HUES48 (cell line): ENCODE results near the gene SYNJ1.
"Not testable (repeated sequence)": the region's sequence is repeated elsewhere in the genome, so short reads cannot be mapped to it uniquely, and the experiment has no call there.

Source experiments
- H3K27ac ChIP-seq: one replicate; pipeline ENCODE4 v1.7.0; 2013; ENCODE audit warnings: low read depth, low read length, inconsistent platforms
- H3K27me3 ChIP-seq: 2 replicates; pipeline ENCODE4 v1.6.1; 2013; ENCODE audit warnings: mild to moderate bottlenecking, low read length; ENCODE audit not compliant: control insufficient read depth, insufficient read depth
- H3K36me3 ChIP-seq: 2 replicates; pipeline ENCODE4 v1.6.1; 2013; ENCODE audit warnings: low read length; ENCODE audit not compliant: control insufficient read depth, insufficient read depth
- H3K4me1 ChIP-seq: 2 replicates; pipeline ENCODE4 v1.6.1; 2013; ENCODE audit warnings: mild to moderate bottlenecking, low read length; ENCODE audit not compliant: control insufficient read depth, insufficient read depth
- H3K4me3 ChIP-seq: 2 replicates; pipeline ENCODE4 v1.5.1; 2013; ENCODE audit warnings: mild to moderate bottlenecking, low read depth, low read length
- H3K9ac ChIP-seq: 2 replicates; pipeline ENCODE4 v1.6.1; 2013; ENCODE audit warnings: mild to moderate bottlenecking, low read depth, low read length, moderate library complexity
- H3K9me3 ChIP-seq: 2 replicates; pipeline ENCODE4 v1.6.1; 2013; ENCODE audit warnings: low read length; ENCODE audit not compliant: control insufficient read depth, insufficient read depth

The SYNJ1 gene, protein sequence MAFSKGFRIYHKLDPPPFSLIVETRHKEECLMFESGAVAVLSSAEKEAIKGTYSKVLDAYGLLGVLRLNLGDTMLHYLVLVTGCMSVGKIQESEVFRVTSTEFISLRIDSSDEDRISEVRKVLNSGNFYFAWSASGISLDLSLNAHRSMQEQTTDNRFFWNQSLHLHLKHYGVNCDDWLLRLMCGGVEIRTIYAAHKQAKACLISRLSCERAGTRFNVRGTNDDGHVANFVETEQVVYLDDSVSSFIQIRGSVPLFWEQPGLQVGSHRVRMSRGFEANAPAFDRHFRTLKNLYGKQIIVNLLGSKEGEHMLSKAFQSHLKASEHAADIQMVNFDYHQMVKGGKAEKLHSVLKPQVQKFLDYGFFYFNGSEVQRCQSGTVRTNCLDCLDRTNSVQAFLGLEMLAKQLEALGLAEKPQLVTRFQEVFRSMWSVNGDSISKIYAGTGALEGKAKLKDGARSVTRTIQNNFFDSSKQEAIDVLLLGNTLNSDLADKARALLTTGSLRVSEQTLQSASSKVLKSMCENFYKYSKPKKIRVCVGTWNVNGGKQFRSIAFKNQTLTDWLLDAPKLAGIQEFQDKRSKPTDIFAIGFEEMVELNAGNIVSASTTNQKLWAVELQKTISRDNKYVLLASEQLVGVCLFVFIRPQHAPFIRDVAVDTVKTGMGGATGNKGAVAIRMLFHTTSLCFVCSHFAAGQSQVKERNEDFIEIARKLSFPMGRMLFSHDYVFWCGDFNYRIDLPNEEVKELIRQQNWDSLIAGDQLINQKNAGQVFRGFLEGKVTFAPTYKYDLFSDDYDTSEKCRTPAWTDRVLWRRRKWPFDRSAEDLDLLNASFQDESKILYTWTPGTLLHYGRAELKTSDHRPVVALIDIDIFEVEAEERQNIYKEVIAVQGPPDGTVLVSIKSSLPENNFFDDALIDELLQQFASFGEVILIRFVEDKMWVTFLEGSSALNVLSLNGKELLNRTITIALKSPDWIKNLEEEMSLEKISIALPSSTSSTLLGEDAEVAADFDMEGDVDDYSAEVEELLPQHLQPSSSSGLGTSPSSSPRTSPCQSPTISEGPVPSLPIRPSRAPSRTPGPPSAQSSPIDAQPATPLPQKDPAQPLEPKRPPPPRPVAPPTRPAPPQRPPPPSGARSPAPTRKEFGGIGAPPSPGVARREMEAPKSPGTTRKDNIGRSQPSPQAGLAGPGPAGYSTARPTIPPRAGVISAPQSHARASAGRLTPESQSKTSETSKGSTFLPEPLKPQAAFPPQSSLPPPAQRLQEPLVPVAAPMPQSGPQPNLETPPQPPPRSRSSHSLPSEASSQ (N-terminal part only)

DNA sequence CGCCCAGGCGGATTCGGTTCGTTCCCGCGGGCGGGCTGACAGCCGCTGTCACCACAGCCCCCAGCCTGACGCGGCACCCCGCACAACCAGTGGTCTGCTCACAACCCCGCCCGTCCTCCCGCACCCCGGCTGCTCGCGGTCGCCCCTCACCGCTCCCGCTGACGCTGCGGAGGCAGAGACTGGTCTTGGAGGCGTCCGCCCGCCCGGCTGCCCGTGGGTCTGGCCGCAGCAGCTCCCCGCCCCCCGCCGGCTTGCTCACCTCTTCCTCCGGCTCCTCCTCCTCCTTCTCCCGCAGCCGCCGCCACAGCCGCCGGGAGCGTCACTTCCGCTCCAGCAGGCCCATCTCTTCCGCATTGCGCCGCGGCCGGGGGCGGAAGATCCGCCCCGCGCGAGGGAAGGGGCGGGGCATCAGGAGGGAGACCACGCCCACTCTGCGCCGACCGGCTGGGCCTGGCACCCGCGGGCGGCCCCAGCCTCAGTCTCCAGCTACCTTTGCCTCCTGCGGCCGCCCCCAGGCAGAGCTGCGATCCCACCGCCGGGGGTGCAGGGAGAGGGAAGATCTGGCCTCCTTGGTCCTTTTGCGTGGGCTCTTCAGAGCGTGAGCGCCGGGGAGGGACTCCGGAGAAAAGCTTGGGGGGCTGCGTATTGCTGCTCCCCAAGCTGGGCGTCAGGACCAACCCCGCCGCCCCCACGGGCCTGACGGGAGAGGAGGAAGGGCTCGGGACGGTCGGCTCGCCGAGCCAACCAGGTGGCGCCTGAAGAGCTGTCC is at the start of gene SYNJ1:
SYNJ1 (minus strand) TSS at position 327 of the 769 bp plus-strand sequence. CDS start 1,118 bp downstream, outside the sequence.
- no peaks in the 10 kb centered on the region for H3K9me3 ChIP-seq
- no peaks in the 10 kb centered on the region for H3K27me3 ChIP-seq
- H3K4me3 ChIP-seq, result peak within 1 kb of the TSS; percentile 87
- peak within 1 kb of the TSS; percentile 87 for H3K27ac ChIP-seq
- H3K4me1 ChIP-seq, result peaks cover 9% of the 10 kb centered on the region; the same call in 1 of the 2 replicates
- H3K36me3 ChIP-seq, result peaks cover 4% of the 10 kb centered on the region
- peak within 1 kb of the TSS; percentile 12; the same call in 1 of the 2 replicates for H3K9ac ChIP-seq

DNA sequence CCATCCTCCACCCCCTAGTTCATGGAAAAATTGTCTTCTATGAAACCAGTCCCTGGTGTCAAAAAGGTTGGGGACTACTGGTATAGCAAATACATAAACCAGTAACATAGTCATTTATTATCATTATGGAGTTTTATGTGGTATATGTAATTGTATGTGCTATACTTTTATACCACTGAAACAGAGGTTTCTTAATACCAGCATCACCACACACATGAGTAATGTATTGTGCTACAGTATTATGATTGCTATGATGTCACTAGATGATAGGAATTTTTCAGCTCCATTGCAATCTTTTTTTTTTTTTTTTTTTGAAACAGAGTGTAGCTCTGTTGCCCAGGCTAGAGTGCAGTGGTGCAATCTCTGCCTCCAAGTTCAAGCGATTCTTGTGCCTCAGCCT is 49.5 kb upstream of the SYNJ1 start:
- Histone ChIP-seq H3K4me3 (no peak overlapping the region), H3K9me3 (no peaks in the 10 kb centered on the region), H3K27ac (no peak overlapping the region), H3K4me1 (peaks cover 6% of the 10 kb centered on the region), H3K36me3 (no peaks in the 10 kb centered on the region), H3K9ac (no peak overlapping the region), H3K27me3 (no peaks in the 10 kb centered on the region)

DNA sequence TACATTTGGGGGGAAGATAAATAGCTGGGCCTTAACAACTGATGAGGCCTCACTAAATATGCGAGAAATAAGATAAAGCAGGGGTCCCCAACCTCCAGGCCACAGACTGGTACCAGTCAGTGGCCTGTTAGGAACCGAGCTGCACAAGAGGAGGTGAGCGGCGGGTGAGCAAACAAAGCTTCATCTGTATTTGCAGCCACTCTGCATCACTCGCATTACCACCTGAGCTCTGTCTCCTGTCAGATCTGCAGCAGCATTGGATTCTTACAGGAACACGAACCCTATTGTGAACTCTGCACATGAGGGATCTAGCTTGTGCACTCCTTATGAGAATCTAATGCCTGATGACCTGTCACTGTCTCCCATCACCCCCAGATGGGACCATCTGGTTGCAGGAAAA is 48.9 kb upstream of the SYNJ1 start:
- Histone ChIP-seq H3K36me3 (no peaks in the 10 kb centered on the region), H3K4me1 (peaks cover 7% of the 10 kb centered on the region), H3K4me3 (no peak overlapping the region), H3K9ac (no peak overlapping the region), H3K27ac (no peak overlapping the region), H3K27me3 (no peaks in the 10 kb centered on the region), H3K9me3 (no peaks in the 10 kb centered on the region)

DNA sequence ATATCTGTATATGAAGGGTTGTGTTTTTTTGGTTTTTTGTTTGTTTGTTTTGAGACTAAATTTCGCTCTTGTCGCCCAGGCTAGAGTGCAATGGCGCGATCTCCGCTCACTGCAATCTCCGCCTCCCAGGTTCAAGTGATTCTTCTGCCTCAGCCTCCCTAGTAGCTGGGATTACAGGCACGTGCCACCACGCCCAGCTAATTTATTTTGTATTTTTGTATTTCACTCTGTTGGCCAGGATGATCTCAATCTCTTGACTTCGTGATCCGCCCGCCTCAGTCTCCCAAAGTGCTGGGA is 45.2 kb upstream of the SYNJ1 start:
- H3K4me3 ChIP-seq, result peak overlapping the region; percentile 86
- H3K27ac ChIP-seq, H3K9ac ChIP-seq, H3K27me3 ChIP-seq, H3K9me3 ChIP-seq: not testable (repeated sequence)
- peaks cover 20% of the 10 kb centered on the region for H3K4me1 ChIP-seq
- peaks cover 18% of the 10 kb centered on the region for H3K36me3 ChIP-seq

- Histone ChIP-seq H3K9ac (peak overlapping the region; percentile 33), H3K27ac (peak overlapping the region; percentile 51), H3K4me1 (peaks cover 20% of the 10 kb centered on the region), H3K4me3 (peak overlapping the region; percentile 86), H3K9me3 (no peaks in the 10 kb centered on the region), H3K36me3 (peaks cover 23% of the 10 kb centered on the region), H3K27me3 (no peaks in the 10 kb centered on the region)
Observed at GRCh38 chr21:32772281-32773047, 44.7 kb upstream of the SYNJ1 start.

DNA sequence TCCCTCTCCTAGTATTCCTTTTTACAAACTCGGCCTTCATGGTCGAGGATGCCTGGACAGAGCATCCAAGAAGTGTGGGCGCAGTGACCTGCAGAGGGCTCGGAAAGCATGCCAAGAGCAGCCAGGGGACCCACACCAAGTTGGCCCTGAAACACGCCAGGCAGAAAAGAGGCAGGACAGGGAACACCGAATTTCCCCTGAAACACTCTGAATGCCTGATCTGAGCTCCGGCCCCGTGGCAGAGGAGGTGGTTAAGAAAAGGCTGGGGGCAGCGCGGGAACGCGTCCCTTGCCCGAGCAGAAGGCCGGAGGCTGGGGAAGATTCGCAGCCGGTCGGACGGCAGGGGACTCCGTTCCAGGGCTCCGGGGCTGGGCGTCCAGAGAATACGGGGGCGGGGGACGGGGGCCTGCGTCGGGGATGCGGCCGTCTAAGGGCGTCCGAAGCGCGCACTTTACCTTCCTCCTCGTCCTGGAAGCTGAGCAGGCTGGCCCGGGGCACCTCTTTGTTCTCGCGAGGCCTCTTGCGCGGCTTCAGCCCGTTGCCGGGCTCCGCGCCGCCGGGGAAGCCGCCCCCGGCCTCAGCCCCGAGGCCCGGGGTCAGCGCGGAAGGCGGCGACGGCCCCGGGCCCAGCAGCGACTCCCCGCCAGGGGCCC is 43.2 kb upstream of the SYNJ1 start:
- Histone ChIP-seq H3K9ac (peak overlapping the region; percentile 90), H3K27ac (peak overlapping the region; percentile 96), H3K4me1 (peaks cover 20% of the 10 kb centered on the region), H3K27me3 (no peaks in the 10 kb centered on the region), H3K9me3 (no peaks in the 10 kb centered on the region), H3K4me3 (peak overlapping the region; percentile 86), H3K36me3 (peaks cover 37% of the 10 kb centered on the region)

GRCh38 chr21:32768530-32768929 is 40.7 kb upstream of the SYNJ1 start:
- no peak overlapping the region for H3K4me3 ChIP-seq
- H3K4me1 ChIP-seq, result peaks cover 20% of the 10 kb centered on the region
- no peaks in the 10 kb centered on the region for H3K9me3 ChIP-seq
- no peak overlapping the region for H3K9ac ChIP-seq
- H3K36me3 ChIP-seq, result peaks cover 60% of the 10 kb centered on the region
- H3K27ac ChIP-seq, result no peak overlapping the region
- H3K27me3 ChIP-seq, result no peaks in the 10 kb centered on the region

DNA sequence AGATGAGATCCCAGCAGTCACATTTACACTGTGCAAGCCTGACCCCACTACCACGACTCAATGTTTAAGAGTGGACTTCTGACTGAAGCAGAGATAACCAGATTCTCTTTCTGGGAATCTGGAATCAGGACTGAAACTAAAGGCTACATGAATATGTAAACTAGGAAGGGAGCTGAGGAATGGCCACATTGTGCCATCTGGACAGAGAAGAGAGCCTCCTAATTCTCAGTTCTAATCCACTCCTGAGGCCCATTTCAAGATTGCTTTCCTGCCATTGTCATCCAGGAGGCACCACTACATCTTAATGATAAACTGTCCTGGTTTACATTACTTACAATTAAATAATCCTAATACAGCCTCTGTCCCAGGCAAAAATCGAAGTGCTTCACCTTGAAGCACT is 37.2 kb upstream of the SYNJ1 start:
- peaks cover 8% of the 10 kb centered on the region for H3K4me1 ChIP-seq
- no peak overlapping the region for H3K4me3 ChIP-seq
- peaks cover 92% of the 10 kb centered on the region for H3K36me3 ChIP-seq
- H3K27ac ChIP-seq, result no peak overlapping the region
- H3K27me3 ChIP-seq, result no peaks in the 10 kb centered on the region
- no peaks in the 10 kb centered on the region for H3K9me3 ChIP-seq
- no peak overlapping the region for H3K9ac ChIP-seq

DNA sequence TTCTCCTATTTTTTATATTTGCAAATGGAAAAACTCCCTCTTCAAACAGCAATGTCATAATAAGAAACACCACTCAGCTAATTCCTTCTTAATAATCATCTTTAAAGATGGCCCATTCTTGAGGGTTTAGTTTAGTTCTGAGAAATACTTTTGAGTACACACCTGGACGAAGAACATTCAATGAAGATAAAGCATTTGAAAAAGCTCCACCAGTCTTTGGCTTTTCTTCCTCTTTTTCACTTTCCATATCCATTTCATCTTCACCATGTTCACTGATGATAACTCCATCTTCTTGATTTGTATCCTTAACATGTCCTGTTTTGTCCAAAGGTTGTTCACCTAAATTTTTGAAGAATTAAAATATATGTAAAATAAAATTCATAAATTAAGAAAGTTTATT is 36.4 kb upstream of the SYNJ1 start:
- H3K36me3 ChIP-seq, result peaks cover 94% of the 10 kb centered on the region
- no peaks in the 10 kb centered on the region for H3K27me3 ChIP-seq
- H3K9ac ChIP-seq, result no peak overlapping the region
- no peaks in the 10 kb centered on the region for H3K4me1 ChIP-seq
- no peak overlapping the region for H3K4me3 ChIP-seq
- H3K9me3 ChIP-seq, result no peaks in the 10 kb centered on the region
- no peak overlapping the region for H3K27ac ChIP-seq
